K562 (cell line): ENCODE measurements around the gene SPATS2L. TPM values are rescaled to one million over a fixed set of nuclear protein-coding genes. Genes with fewer than 3 reads are reported as not detected.

Experiments
- ATAC-seq: fragments of 200-7000 bp; cut with Tn5 transposase; 3 replicates; pipeline ENCODE4 v1.9.1; 2020; ENCODE audit warnings: moderate library complexity
- BruUV-seq: library from RNA; stranded (reverse); fragments of 400-500 nt; replicated peaks from 2 replicates; lab custom pipeline; 2021; lab: Mats Ljungman, UMichigan
- CTCF ChIA-PET: fragments of 300-600 bp; formaldehyde crosslinking; extraction: SDS; loops from one replicate; lab custom pipeline; 2021; ENCODE audit warnings: low intra/inter-chr PET ratio; lab: Yijun Ruan, JAX
- POLR2A ChIA-PET: fragments of 300-600, 350-650 bp; sonication (Branson Sonifier 250); formaldehyde crosslinking; extraction: SDS; loops from one replicate; lab custom pipeline; 2021; ENCODE audit warnings: antibody characterized with exemption, inconsistent platforms; lab: Yijun Ruan, JAX
- DNase-seq, 4 experiments: peaks; one replicate each; pipeline versions ENCODE4 v3.0.0 to v3.0.0-alpha.2; 2011 to 2018; ENCODE audit warnings: low spot score in 3 of 4, mixed read lengths in 3 of 4; ENCODE audit errors: extremely low read depth in 1 of 4
- FAIRE-seq: peaks from 2 replicates; lab custom pipeline; 2011; peaks lifted over from hg19 to GRCh38; lab: Jason Lieb, UNC
- H2AFZ ChIP-seq: 2 replicates; pipeline ENCODE4 v1.6.0; 2011; ENCODE audit warnings: low read depth, low read length, control low read depth, inconsistent platforms
- H3K27ac ChIP-seq: fragments of 200-600 bp; 3 replicates; pipeline ENCODE4 v1.8.0; 2011; ENCODE audit warnings: low read depth, mild to moderate bottlenecking, control low read depth, inconsistent platforms, low read length, moderate library complexity, mixed read lengths; ENCODE audit errors: extremely low read depth
- H3K27me3 ChIP-seq, 2 experiments: fragments of 300-600 bp in 1 of 2; 2 replicates in 1 of 2; 3 replicates in 1 of 2; pipeline versions ENCODE4 v1.6.0 to v1.8.0; 2011; ENCODE audit warnings: inconsistent platforms in 2 of 2, low read length in 2 of 2, mild to moderate bottlenecking in 1 of 2, mixed read lengths in 1 of 2, moderate library complexity in 1 of 2; ENCODE audit not compliant: control insufficient read depth in 2 of 2, insufficient read depth in 2 of 2
- H3K36me3 ChIP-seq: fragments of 300-600 bp; 3 replicates; pipeline ENCODE4 v1.8.0; 2011; ENCODE audit warnings: mild to moderate bottlenecking, low read length, inconsistent platforms; ENCODE audit not compliant: control insufficient read depth, insufficient read depth
- H3K4me1 ChIP-seq, 2 experiments: fragments of 200-600 bp in 1 of 2; replicated peaks in 1 of 2; 2 replicates in 1 of 2; 3 replicates in 1 of 2; pipeline versions ENCODE4 v1.5.1 to v1.8.0; 2011; ENCODE audit warnings: inconsistent platforms in 2 of 2, low read length in 2 of 2, mild to moderate bottlenecking in 1 of 2, mixed read lengths in 1 of 2, moderate library complexity in 1 of 2; ENCODE audit not compliant: control insufficient read depth in 2 of 2, insufficient read depth in 2 of 2
- H3K4me2 ChIP-seq: 2 replicates; pipeline ENCODE4 v1.6.1; 2011; ENCODE audit warnings: low read length, control low read depth, inconsistent platforms, mixed read lengths; ENCODE audit not compliant: insufficient read depth
- H3K4me3 ChIP-seq: fragments of 200-600 bp; sonication (generic), shearing (Covaris generic); 2 replicates; pipeline ENCODE4 v1.5.1; 2016; ENCODE audit warnings: control low read depth, inconsistent platforms
- H3K79me2 ChIP-seq: fragments of 200-600 bp; 3 replicates; pipeline ENCODE4 v1.8.0; 2011; ENCODE audit warnings: low read length, inconsistent platforms; ENCODE audit not compliant: control insufficient read depth, insufficient read depth
- H3K9ac ChIP-seq, 2 experiments: 2 replicates each; pipeline versions ENCODE4 v1.6.0 to v1.6.1; 2011; ENCODE audit warnings: low read depth in 2 of 2, low read length in 2 of 2, control low read depth in 1 of 2, inconsistent platforms in 1 of 2, mild to moderate bottlenecking in 1 of 2, mixed read lengths in 1 of 2; ENCODE audit not compliant: insufficient read depth in 1 of 2
- H3K9me1 ChIP-seq: one replicate; pipeline ENCODE4 v1.6.0; 2011; ENCODE audit warnings: inconsistent platforms, mild to moderate bottlenecking, low read length, moderate library complexity; ENCODE audit not compliant: control insufficient read depth, insufficient read depth
- H3K9me3 ChIP-seq: replicated peaks from 2 replicates; pipeline ENCODE4 v1.5.1; 2011; ENCODE audit warnings: low read depth, low read length, inconsistent platforms; ENCODE audit not compliant: control insufficient read depth, insufficient read depth
- H4K20me1 ChIP-seq: replicated peaks from 2 replicates; pipeline ENCODE4 v1.6.1; 2011; ENCODE audit warnings: low read length, inconsistent platforms, mixed read lengths; ENCODE audit not compliant: control insufficient read depth, insufficient read depth
- ESRRB ChIP-seq: fragments of 250-450 bp; sonication (Bioruptor Pico); IDR thresholded peaks from 2 replicates; pipeline ENCODE4 v1.5.0; 2020; ENCODE audit warnings: mild to moderate bottlenecking, moderate library complexity, borderline replicate concordance
- IRF1 ChIP-seq: sonication (generic); formaldehyde crosslinking; IDR thresholded peaks from 2 replicates; pipeline ENCODE4 v1.8.0; 2022; ENCODE audit warnings: missing genetic modification reagents, mild to moderate bottlenecking, borderline replicate concordance
- KDM1A ChIP-seq, 2 experiments: fragments of 450-650 bp; IDR thresholded peaks; 2 replicates each; pipeline ENCODE4 v1.6.1; 2016; ENCODE audit warnings: mild to moderate bottlenecking in 2 of 2
- KDM4B ChIP-seq, 2 experiments: fragments of 450-650 bp in 1 of 2; sonication (generic) in 1 of 2; IDR thresholded peaks; 2 replicates each; pipeline ENCODE4 v1.6.1; 2016 to 2017; ENCODE audit warnings: borderline replicate concordance in 2 of 2, antibody characterized with exemption in 1 of 2, low read depth in 1 of 2, mild to moderate bottlenecking in 1 of 2
- MAFG ChIP-seq: fragments of 450-650 bp; conservative IDR thresholded peaks from 2 replicates; pipeline ENCODE4 v1.6.1; 2016; ENCODE audit warnings: missing genetic modification characterization, missing compliant biosample characterization
- POLR2H ChIP-seq: IDR thresholded peaks from 2 replicates; pipeline ENCODE4 v1.6.1; 2016; ENCODE audit warnings: missing genetic modification characterization, low read depth, mild to moderate bottlenecking, control low read depth, missing compliant biosample characterization, moderate library complexity
- PTRF ChIP-seq: fragments of 450-650 bp; IDR thresholded peaks from 2 replicates; pipeline ENCODE4 v1.6.1; 2016; ENCODE audit warnings: mild to moderate bottlenecking, missing genetic modification characterization, missing compliant biosample characterization
- PURB ChIP-seq: sonication (generic); formaldehyde crosslinking; IDR thresholded peaks from 2 replicates; pipeline ENCODE4 v1.9.0; 2021; ENCODE audit warnings: low read depth, mild to moderate bottlenecking, missing genetic modification reagents
- SOX6 ChIP-seq: fragments of 450-650 bp; IDR thresholded peaks from 2 replicates; pipeline ENCODE4 v1.6.1; 2014; ENCODE audit warnings: mild to moderate bottlenecking
- STAT5B ChIP-seq: fragments of 250-450 bp; sonication (Bioruptor Pico); IDR thresholded peaks from 2 replicates; pipeline ENCODE4 v1.8.0; 2021; ENCODE audit warnings: mild to moderate bottlenecking, inconsistent platforms
- UBTF ChIP-seq, 2 experiments: IDR thresholded peaks; 2 replicates each; pipeline ENCODE4 v1.6.1; 2012; ENCODE audit warnings: improper control_type of control experiment in 2 of 2, low read depth in 2 of 2, low read length in 2 of 2, borderline replicate concordance in 1 of 2
- XRCC3 ChIP-seq: fragments of 450-650 bp; IDR thresholded peaks from 2 replicates; pipeline ENCODE4 v1.6.1; 2017; ENCODE audit warnings: mild to moderate bottlenecking, moderate library complexity
- ZBTB8A ChIP-seq: fragments of 450-650 bp; IDR thresholded peaks from 2 replicates; pipeline ENCODE4 v1.6.1; 2018; ENCODE audit warnings: mild to moderate bottlenecking, moderate library complexity; ENCODE audit not compliant: partially characterized antibody
- ZNF696 ChIP-seq: fragments of 250-450 bp; sonication (Bioruptor Pico); conservative IDR thresholded peaks from 2 replicates; pipeline ENCODE4 v1.4.0; 2020; ENCODE audit warnings: mild to moderate bottlenecking, moderate library complexity
- WGBS: fragments of 100-300 bp; shearing (Covaris generic); methylation state at CpG from one replicate; pipeline ENCODE4 v1.1.6; 2016; ENCODE audit warnings: low coverage, mixed read lengths; ENCODE audit not compliant: insufficient coverage; ENCODE audit errors: missing lambda C conversion rate; 5-methylcytosine and 5-hydroxymethylcytosine counted together
- in situ Hi-C: fragments of 300-500 bp; cut with MboI; formaldehyde crosslinking; loops from 4 replicates; pipeline ENCODE4 v1.15.0; 2018; ENCODE audit warnings: inconsistent platforms, mixed read lengths
- intact Hi-C: fragments of 100-400 bp; cut with micrococcal nuclease; formaldehyde crosslinking; loops from 2 replicates; pipeline ENCODE4 v1.14.2; 2022
- polyA plus RNA-seq, 8 experiments: library from polyadenylated mRNA; depleted of rRNA in 4 of 8; stranded (reverse) in 5 of 8; unstranded in 3 of 8; fragments of >200 nt; fragmentation: Nextera tagmentation in 2 of 8; fragmentation: Illumina TruSeq in 1 of 8; extraction: Ambion mirVana in 2 of 8; extraction: Trizol in 1 of 8; gene quantifications; 2 replicates each; pipeline versions ENCODE4 v1.2.1 to v1.2.3, GENCODE V29; 2011 to 2014; ENCODE audit warnings: inconsistent platforms in 1 of 8, missing spikeins in 1 of 8
- total RNA-seq, 7 experiments: library from RNA; depleted of rRNA in 6 of 7; stranded (reverse); fragments of >200 nt in 6 of 7; fragmentation: Illumina TruSeq in 2 of 7; extraction: Trizol in 2 of 7; gene quantifications; 2 replicates each; pipeline versions ENCODE4 v1.2.1 to v1.2.3, GENCODE V29; 2011 to 2021; ENCODE audit warnings: low replicate concordance in 1 of 7

The SPATS2L gene
- total and polyA plus RNA-seq, 9 of the 15 experiments (the other 6 are each of a cell fraction or from before 2014, with no cell fraction given) = 11.3 to 41.5 (median 24.9) TPM

- intact Hi-C loops = no loop called here
These were observed 155.6 kb downstream of the SPATS2L start for GRCh38 chr2:200461846-200462710.

More at GRCh38 chr2:200461846-200462710, 155.6 kb downstream of the SPATS2L start:
- no TSS peak for BruUV-seq
- no peak for ATAC-seq
- WGBS = 100% methylated on average over 2 of the region's 2 CpGs
- CTCF ChIA-PET = no interaction called here
- in situ Hi-C loops = no loop called here
- Histone ChIP-seq H3K36me3 (no peaks in the 10 kb centered on the region; the same call in 2 of the 3 replicates), H3K79me2 (no peaks in the 10 kb centered on the region), H4K20me1 (no peaks in the 10 kb centered on the region), H3K9me3 (no peaks in the 10 kb centered on the region)
- TF ChIP-seq XRCC3 (no peak), ESRRB (no peak), ZNF696 (CRISPR knock-in tag) (no peak), PURB (CRISPR knock-in tag) (no peak), IRF1 (CRISPR knock-in tag) (no peak), STAT5B (CRISPR knock-in tag) (no peak), KDM1A (IDR thresholded peaks at IDR 0.05) (no peak), SOX6 (no peak), UBTF (IDR thresholded peaks at IDR 0.05; ENCODE audit: borderline replicate concordance in 1 of 2, low read depth in 2 of 2, low read length in 2 of 2) (no peak), KDM4B (IDR thresholded peaks at IDR 0.05; ENCODE audit: borderline replicate concordance in 2 of 2, low read depth in 1 of 2) (no peak), POLR2H (tag) (no peak), PTRF (tag) (no peak), ZBTB8A (no peak), MAFG (tag) (no peak)
- TF ChIP-seq, all 486 proteins: peak for 0
- H3K27me3 ChIP-seq = no peaks in the 10 kb centered on the region
- H3K27ac ChIP-seq = no peak overlapping the region
- POLR2A ChIA-PET = no interaction called here
- no peaks in the 10 kb centered on the region for H3K9me1 ChIP-seq
- FAIRE-seq (no peak), DNase-seq (no peak)
- H3K4me1 ChIP-seq = no peaks in the 10 kb centered on the region
- H3K4me3 ChIP-seq = no peak overlapping the region
- no peak overlapping the region for H2AFZ ChIP-seq
- H3K9ac ChIP-seq = no peak overlapping the region
- no peak overlapping the region for H3K4me2 ChIP-seq
